A549 treated with RU486 at 1 μM for 4 hours (cell line): ENCODE measurements around the gene LY86. TPM values are rescaled to one million over a fixed set of nuclear protein-coding genes. Genes with fewer than 3 reads are reported as not detected.

Source experiments
- total RNA-seq: library from RNA; stranded (reverse); fragments of 200-300 nt; extraction: Qiagen RNA extraction; gene quantifications from 5 replicates; pipeline ENCODE4 v1.2.3, GENCODE V29; 2022; ENCODE audit warnings: low read depth

The LY86 gene
- not detected in 5 replicates for total RNA-seq

GRCh38 chr6:6588064-6588923 is at the start of gene LY86:
Gene LY86, plus strand, starts transcription at chr6:6588720. Its CDS starts 15 bp downstream, at chr6:6588735.

